H1 (cell line): ENCODE measurements around the gene SPON2.

ENCODE experiments used
- ASH2L ChIP-seq: fragments of 200-600, 300-600 bp; sonication (generic); IDR thresholded peaks from one replicate; pipeline ENCODE4 v1.7.1; 2017; ENCODE audit warnings: low read length
- BCL11A ChIP-seq, 2 experiments: IDR thresholded peaks; one replicate each; pipeline ENCODE4 v1.6.1; 2011; ENCODE audit warnings: low read depth in 2 of 2, low read length in 2 of 2, mild to moderate bottlenecking in 2 of 2
- CEBPB ChIP-seq: IDR thresholded peaks from 2 replicates; pipeline ENCODE4 v1.6.1; 2012; ENCODE audit warnings: low read depth, low read length
- CHD2 ChIP-seq: IDR thresholded peaks from 2 replicates; pipeline ENCODE4 v1.6.1; 2012; ENCODE audit warnings: low read length, improper control_type of control experiment
- CREB1 ChIP-seq: IDR thresholded peaks from 2 replicates; pipeline ENCODE4 v1.6.1; 2012; ENCODE audit warnings: inconsistent platforms
- EZH2 ChIP-seq: fragments of 200-600 bp; sonication (generic); IDR thresholded peaks from 2 replicates; pipeline ENCODE4 v1.7.1; 2012; ENCODE audit warnings: low read depth, mild to moderate bottlenecking, moderate library complexity, low read length, inconsistent platforms; ENCODE audit not compliant: severe bottlenecking
- GTF2F1 ChIP-seq: IDR thresholded peaks from 2 replicates; pipeline ENCODE4 v1.6.1; 2012; ENCODE audit warnings: low read depth, low read length, improper control_type of control experiment, borderline replicate concordance
- POLR2AphosphoS5 ChIP-seq: IDR thresholded peaks from 2 replicates; pipeline ENCODE4 v1.6.1; 2011; ENCODE audit warnings: low read depth, low read length
- RNF2 ChIP-seq: fragments of 200-900, 300-1000 bp; sonication (generic); IDR thresholded peaks from 2 replicates; pipeline ENCODE4 v1.7.1; 2016; ENCODE audit warnings: borderline replicate concordance, low read depth, mild to moderate bottlenecking, antibody characterized with exemption, low read length; ENCODE audit not compliant: poor library complexity, severe bottlenecking; ENCODE audit errors: missing control alignments
- SP4 ChIP-seq: IDR thresholded peaks from 2 replicates; pipeline ENCODE4 v1.6.1; 2012; ENCODE audit warnings: low read length, inconsistent platforms
- ZNF274 ChIP-seq: IDR thresholded peaks from 2 replicates; pipeline ENCODE4 v1.7.0; 2012; ENCODE audit warnings: low read length, borderline replicate concordance; ENCODE audit errors: extremely low read depth
- TF ChIP-seq, protein P1 (sequence below), 3 experiments: IDR thresholded peaks; 1 replicate in 2 of 3; 2 replicates in 1 of 3; pipeline versions ENCODE4 v1.5.1 to v1.6.1; 2011; ENCODE audit warnings: low read length in 3 of 3, mild to moderate bottlenecking in 3 of 3, inconsistent platforms in 2 of 3, low read depth in 1 of 3, moderate library complexity in 1 of 3; ENCODE audit not compliant: insufficient read depth in 1 of 3; ENCODE audit errors: control extremely low read depth in 1 of 3
- TF ChIP-seq, protein P2 (sequence below): IDR thresholded peaks from 2 replicates; pipeline ENCODE4 v1.6.1; 2011; ENCODE audit warnings: low read depth, mild to moderate bottlenecking, low read length; ENCODE audit not compliant: insufficient read depth
- TF ChIP-seq, protein P3 (sequence below): IDR thresholded peaks from 2 replicates; pipeline ENCODE4 v1.6.1; 2011; ENCODE audit warnings: low read length, improper control_type of control experiment

DNA sequence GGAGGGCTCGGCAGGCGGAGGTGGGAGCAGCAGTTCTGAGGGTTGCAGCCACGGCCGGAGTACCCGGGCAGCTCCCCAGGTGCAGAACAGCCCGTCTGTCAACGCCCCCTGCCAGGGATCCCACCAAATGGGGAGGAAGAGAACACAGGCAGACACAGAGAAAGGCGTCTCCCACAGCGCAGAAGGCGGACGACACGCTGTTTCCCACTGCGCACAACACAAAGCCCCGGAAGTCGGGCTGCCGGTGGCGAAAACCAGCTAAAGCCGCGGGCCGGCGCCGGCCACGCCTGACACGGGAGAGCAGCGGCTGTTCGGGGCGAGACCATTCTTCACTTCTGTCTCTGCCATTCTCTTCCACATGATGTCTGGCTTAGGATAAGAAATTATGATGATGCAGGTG is 45.0 kb upstream of the SPON2 start:
- TF ChIP-seq EZH2 (no peak), CREB1 (no peak), POLR2AphosphoS5 (no peak), ZNF274 (no peak), GTF2F1 (no peak), SP4 (no peak), CHD2 (no peak), ASH2L (no peak), BCL11A (IDR thresholded peaks at IDR 0.05; ENCODE audit: low read depth in 2 of 2, low read length in 2 of 2) (no peak), RNF2 (no peak), CEBPB (no peak)
- TF ChIP-seq, protein P1, sequence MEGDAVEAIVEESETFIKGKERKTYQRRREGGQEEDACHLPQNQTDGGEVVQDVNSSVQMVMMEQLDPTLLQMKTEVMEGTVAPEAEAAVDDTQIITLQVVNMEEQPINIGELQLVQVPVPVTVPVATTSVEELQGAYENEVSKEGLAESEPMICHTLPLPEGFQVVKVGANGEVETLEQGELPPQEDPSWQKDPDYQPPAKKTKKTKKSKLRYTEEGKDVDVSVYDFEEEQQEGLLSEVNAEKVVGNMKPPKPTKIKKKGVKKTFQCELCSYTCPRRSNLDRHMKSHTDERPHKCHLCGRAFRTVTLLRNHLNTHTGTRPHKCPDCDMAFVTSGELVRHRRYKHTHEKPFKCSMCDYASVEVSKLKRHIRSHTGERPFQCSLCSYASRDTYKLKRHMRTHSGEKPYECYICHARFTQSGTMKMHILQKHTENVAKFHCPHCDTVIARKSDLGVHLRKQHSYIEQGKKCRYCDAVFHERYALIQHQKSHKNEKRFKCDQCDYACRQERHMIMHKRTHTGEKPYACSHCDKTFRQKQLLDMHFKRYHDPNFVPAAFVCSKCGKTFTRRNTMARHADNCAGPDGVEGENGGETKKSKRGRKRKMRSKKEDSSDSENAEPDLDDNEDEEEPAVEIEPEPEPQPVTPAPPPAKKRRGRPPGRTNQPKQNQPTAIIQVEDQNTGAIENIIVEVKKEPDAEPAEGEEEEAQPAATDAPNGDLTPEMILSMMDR (IDR thresholded peaks at IDR 0.05; ENCODE audit: control extremely low read depth in 1 of 3, insufficient read depth in 1 of 3, low read depth in 1 of 3, low read length in 3 of 3) = no peak
- TF ChIP-seq, protein P2, sequence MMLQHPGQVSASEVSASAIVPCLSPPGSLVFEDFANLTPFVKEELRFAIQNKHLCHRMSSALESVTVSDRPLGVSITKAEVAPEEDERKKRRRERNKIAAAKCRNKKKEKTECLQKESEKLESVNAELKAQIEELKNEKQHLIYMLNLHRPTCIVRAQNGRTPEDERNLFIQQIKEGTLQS = no peak
- TF ChIP-seq, protein P3, sequence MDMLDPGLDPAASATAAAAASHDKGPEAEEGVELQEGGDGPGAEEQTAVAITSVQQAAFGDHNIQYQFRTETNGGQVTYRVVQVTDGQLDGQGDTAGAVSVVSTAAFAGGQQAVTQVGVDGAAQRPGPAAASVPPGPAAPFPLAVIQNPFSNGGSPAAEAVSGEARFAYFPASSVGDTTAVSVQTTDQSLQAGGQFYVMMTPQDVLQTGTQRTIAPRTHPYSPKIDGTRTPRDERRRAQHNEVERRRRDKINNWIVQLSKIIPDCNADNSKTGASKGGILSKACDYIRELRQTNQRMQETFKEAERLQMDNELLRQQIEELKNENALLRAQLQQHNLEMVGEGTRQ = no peak
